ENCODE results near the gene NFIC.

DNA sequence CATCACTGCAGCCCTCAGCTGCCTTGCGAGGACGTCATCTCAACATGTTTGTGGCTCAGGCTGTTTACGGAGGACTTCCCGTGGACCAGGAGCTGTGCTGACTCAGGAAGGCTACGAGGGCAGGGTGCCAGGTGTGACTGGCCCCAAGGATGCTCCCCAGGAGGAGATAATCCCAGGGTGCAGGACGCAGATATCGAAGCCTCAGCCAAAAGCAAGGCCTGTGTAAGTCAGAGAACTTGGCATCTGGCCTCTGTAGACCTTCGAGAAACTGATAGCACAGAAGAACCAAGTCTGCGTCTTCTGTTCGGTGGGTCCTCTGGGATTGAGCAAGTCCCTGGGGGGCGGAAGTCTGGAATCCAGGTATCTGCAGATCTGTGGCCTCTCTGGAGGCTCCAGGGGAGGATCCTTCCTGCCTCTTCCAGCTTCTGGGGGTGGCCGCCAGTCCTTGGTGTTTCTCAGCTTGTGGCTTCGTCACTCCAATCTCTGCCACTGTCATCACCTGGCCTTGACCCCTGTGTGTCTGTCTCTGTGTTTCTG is 136.7 kb downstream of the NFIC start:
- TF ChIP-seq, protein P1, sequence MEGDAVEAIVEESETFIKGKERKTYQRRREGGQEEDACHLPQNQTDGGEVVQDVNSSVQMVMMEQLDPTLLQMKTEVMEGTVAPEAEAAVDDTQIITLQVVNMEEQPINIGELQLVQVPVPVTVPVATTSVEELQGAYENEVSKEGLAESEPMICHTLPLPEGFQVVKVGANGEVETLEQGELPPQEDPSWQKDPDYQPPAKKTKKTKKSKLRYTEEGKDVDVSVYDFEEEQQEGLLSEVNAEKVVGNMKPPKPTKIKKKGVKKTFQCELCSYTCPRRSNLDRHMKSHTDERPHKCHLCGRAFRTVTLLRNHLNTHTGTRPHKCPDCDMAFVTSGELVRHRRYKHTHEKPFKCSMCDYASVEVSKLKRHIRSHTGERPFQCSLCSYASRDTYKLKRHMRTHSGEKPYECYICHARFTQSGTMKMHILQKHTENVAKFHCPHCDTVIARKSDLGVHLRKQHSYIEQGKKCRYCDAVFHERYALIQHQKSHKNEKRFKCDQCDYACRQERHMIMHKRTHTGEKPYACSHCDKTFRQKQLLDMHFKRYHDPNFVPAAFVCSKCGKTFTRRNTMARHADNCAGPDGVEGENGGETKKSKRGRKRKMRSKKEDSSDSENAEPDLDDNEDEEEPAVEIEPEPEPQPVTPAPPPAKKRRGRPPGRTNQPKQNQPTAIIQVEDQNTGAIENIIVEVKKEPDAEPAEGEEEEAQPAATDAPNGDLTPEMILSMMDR (IDR thresholded peaks at IDR 0.05; ENCODE audit: borderline replicate concordance, extremely low read depth, low read length, poor library complexity, severe bottlenecking): no peak
- TF ChIP-seq EZH2 (IDR thresholded peaks at IDR 0.05; ENCODE audit: borderline replicate concordance, low read depth, low read length, severe bottlenecking): no peak

Data from DND-41 (cell line).